K562 (cell line): Measurements from ENCODE around the gene PIN1. TPM values are rescaled to one million over a fixed set of nuclear protein-coding genes. Genes with fewer than 3 reads are reported as not detected.

Experiments
- HEY1 ChIP-seq: fragments of 250-450 bp; sonication (Bioruptor Pico); IDR thresholded peaks from 2 replicates; pipeline ENCODE4 v1.5.0; 2020; ENCODE audit warnings: mild to moderate bottlenecking, moderate library complexity, borderline replicate concordance
- PTRF ChIP-seq: fragments of 450-650 bp; IDR thresholded peaks from 2 replicates; pipeline ENCODE4 v1.6.1; 2016; ENCODE audit warnings: mild to moderate bottlenecking, missing genetic modification characterization, missing compliant biosample characterization
- SOX6 ChIP-seq: fragments of 450-650 bp; IDR thresholded peaks from 2 replicates; pipeline ENCODE4 v1.6.1; 2014; ENCODE audit warnings: mild to moderate bottlenecking
- ZNF174 ChIP-seq: fragments of 250-450 bp; sonication (Bioruptor Pico); IDR thresholded peaks from 2 replicates; pipeline ENCODE4 v1.4.0; 2020; ENCODE audit warnings: mild to moderate bottlenecking
- ZNF436 ChIP-seq: fragments of 250-450, 450-650 bp; sonication (Bioruptor Pico); formaldehyde crosslinking; IDR thresholded peaks from 2 replicates; pipeline ENCODE4 v1.7.0; 2020; ENCODE audit warnings: mild to moderate bottlenecking
- ZNF445 ChIP-seq: fragments of 250-450 bp; sonication (Bioruptor Pico); IDR thresholded peaks from 2 replicates; pipeline ENCODE4 v1.4.0; 2020; ENCODE audit warnings: low read depth, mild to moderate bottlenecking, moderate library complexity
- polyA plus RNA-seq, 8 experiments: library from polyadenylated mRNA; depleted of rRNA in 4 of 8; stranded (reverse) in 5 of 8; unstranded in 3 of 8; fragments of >200 nt; fragmentation: Nextera tagmentation in 2 of 8; fragmentation: Illumina TruSeq in 1 of 8; extraction: Ambion mirVana in 2 of 8; extraction: Trizol in 1 of 8; gene quantifications; 2 replicates each; pipeline versions ENCODE4 v1.2.1 to v1.2.3, GENCODE V29; 2011 to 2014; ENCODE audit warnings: inconsistent platforms in 1 of 8, missing spikeins in 1 of 8
- total RNA-seq, 7 experiments: library from RNA; depleted of rRNA in 6 of 7; stranded (reverse); fragments of >200 nt in 6 of 7; fragmentation: Illumina TruSeq in 2 of 7; extraction: Trizol in 2 of 7; gene quantifications; 2 replicates each; pipeline versions ENCODE4 v1.2.1 to v1.2.3, GENCODE V29; 2011 to 2021; ENCODE audit warnings: low replicate concordance in 1 of 7
- TF ChIP-seq, protein P1 (sequence below): fragments of 450-650 bp; formaldehyde crosslinking; conservative IDR thresholded peaks from 2 replicates; pipeline ENCODE4 v1.4.0; 2022; ENCODE audit warnings: mild to moderate bottlenecking, missing genetic modification characterization
- TF ChIP-seq, protein P2 (sequence below): fragments of 450-650 bp; IDR thresholded peaks from 2 replicates; pipeline ENCODE4 v1.7.0; 2016; ENCODE audit warnings: borderline replicate concordance
- TF ChIP-seq, protein P3 (sequence below): sonication (generic); formaldehyde crosslinking; IDR thresholded peaks from 2 replicates; pipeline ENCODE4 v1.4.0; 2020; ENCODE audit warnings: mild to moderate bottlenecking, missing genetic modification reagents
- TF ChIP-seq, protein P4 (sequence below): fragments of 450-650 bp; IDR thresholded peaks from 2 replicates; pipeline ENCODE4 v1.6.1; 2016; ENCODE audit warnings: missing biosample characterization, missing genetic modification characterization
- TF ChIP-seq, protein P5 (sequence below): fragments of 450-650 bp; formaldehyde crosslinking; IDR thresholded peaks from 2 replicates; pipeline ENCODE4 v1.4.0; 2020; ENCODE audit warnings: mild to moderate bottlenecking, moderate library complexity
- TF ChIP-seq, protein P6 (sequence below): sonication (generic); formaldehyde crosslinking; IDR thresholded peaks from 2 replicates; pipeline ENCODE4 v1.8.1; 2023; ENCODE audit warnings: mild to moderate bottlenecking, missing genetic modification reagents
- TF ChIP-seq, protein P7 (sequence below): fragments of 450-650 bp; conservative IDR thresholded peaks from 2 replicates; pipeline ENCODE4 v1.6.1; 2016; ENCODE audit warnings: missing genetic modification characterization, low read depth, mild to moderate bottlenecking, missing compliant biosample characterization, moderate library complexity

The PIN1 gene
- total and polyA plus RNA-seq, 9 of the 15 experiments (the other 6 are each of a cell fraction or from before 2014, with no cell fraction given) = 1.6 to 178 (median 42.5) TPM

DNA sequence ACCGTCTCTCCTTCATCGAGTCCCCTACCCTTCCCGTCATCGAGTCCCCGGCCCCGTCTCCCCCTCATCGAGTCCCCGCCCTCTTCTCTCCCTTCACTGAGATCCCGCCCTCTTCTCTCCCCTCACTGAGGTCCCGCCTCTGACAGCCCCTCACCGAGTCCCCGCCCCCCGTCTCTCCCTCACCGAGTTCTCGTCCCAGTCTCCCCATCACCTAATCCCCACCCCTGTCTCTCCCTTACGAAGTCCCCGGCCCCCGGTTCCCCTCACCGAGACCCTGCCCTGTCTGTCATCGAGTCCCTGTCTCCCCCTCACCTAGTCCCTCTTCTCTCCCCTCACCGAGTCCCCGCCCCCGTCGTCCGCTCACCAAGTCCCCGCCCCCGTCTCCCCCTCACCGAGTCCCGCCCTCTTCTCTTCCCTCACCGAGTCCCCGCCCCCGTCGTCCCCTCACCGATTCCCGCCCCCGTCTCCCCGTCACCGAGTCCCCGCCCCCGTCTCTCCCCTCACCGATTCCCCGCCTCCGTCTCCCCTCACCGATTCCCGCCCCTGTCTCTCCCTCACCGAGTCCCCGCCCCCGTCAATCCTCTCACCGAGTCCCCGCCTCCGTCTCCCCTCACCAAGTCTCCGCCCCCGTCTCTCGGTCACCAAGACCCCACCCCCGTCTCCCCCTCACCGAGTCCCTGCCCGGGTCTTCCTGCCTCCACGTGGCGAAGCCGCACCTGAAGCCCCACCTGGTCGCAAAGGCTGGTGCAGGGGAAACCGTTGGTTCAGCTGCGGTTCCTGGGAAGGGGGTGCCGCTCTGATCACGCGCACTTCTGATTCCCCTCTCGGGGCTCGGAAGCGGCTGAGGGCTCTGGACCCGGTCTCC is 42.7 kb upstream of the PIN1 start (continued):
- TF ChIP-seq, protein P1, sequence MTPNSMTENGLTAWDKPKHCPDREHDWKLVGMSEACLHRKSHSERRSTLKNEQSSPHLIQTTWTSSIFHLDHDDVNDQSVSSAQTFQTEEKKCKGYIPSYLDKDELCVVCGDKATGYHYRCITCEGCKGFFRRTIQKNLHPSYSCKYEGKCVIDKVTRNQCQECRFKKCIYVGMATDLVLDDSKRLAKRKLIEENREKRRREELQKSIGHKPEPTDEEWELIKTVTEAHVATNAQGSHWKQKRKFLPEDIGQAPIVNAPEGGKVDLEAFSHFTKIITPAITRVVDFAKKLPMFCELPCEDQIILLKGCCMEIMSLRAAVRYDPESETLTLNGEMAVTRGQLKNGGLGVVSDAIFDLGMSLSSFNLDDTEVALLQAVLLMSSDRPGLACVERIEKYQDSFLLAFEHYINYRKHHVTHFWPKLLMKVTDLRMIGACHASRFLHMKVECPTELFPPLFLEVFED (CRISPR knock-in tag) = no peak
- no peak for TF ChIP-seq HEY1 (CRISPR knock-in tag)
- no peak for TF ChIP-seq PTRF
- TF ChIP-seq ZNF445 (CRISPR knock-in tag) = no peak
- TF ChIP-seq ZNF174 (CRISPR knock-in tag) = no peak
- TF ChIP-seq, protein P2, sequence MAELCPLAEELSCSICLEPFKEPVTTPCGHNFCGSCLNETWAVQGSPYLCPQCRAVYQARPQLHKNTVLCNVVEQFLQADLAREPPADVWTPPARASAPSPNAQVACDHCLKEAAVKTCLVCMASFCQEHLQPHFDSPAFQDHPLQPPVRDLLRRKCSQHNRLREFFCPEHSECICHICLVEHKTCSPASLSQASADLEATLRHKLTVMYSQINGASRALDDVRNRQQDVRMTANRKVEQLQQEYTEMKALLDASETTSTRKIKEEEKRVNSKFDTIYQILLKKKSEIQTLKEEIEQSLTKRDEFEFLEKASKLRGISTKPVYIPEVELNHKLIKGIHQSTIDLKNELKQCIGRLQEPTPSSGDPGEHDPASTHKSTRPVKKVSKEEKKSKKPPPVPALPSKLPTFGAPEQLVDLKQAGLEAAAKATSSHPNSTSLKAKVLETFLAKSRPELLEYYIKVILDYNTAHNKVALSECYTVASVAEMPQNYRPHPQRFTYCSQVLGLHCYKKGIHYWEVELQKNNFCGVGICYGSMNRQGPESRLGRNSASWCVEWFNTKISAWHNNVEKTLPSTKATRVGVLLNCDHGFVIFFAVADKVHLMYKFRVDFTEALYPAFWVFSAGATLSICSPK = no peak
- no peak for TF ChIP-seq SOX6
- TF ChIP-seq, protein P3, sequence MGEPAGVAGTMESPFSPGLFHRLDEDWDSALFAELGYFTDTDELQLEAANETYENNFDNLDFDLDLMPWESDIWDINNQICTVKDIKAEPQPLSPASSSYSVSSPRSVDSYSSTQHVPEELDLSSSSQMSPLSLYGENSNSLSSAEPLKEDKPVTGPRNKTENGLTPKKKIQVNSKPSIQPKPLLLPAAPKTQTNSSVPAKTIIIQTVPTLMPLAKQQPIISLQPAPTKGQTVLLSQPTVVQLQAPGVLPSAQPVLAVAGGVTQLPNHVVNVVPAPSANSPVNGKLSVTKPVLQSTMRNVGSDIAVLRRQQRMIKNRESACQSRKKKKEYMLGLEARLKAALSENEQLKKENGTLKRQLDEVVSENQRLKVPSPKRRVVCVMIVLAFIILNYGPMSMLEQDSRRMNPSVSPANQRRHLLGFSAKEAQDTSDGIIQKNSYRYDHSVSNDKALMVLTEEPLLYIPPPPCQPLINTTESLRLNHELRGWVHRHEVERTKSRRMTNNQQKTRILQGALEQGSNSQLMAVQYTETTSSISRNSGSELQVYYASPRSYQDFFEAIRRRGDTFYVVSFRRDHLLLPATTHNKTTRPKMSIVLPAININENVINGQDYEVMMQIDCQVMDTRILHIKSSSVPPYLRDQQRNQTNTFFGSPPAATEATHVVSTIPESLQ = no peak
- TF ChIP-seq, protein P4, sequence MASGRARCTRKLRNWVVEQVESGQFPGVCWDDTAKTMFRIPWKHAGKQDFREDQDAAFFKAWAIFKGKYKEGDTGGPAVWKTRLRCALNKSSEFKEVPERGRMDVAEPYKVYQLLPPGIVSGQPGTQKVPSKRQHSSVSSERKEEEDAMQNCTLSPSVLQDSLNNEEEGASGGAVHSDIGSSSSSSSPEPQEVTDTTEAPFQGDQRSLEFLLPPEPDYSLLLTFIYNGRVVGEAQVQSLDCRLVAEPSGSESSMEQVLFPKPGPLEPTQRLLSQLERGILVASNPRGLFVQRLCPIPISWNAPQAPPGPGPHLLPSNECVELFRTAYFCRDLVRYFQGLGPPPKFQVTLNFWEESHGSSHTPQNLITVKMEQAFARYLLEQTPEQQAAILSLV = no peak
- TF ChIP-seq, protein P5, sequence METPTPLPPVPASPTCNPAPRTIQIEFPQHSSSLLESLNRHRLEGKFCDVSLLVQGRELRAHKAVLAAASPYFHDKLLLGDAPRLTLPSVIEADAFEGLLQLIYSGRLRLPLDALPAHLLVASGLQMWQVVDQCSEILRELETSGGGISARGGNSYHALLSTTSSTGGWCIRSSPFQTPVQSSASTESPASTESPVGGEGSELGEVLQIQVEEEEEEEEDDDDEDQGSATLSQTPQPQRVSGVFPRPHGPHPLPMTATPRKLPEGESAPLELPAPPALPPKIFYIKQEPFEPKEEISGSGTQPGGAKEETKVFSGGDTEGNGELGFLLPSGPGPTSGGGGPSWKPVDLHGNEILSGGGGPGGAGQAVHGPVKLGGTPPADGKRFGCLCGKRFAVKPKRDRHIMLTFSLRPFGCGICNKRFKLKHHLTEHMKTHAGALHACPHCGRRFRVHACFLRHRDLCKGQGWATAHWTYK (CRISPR knock-in tag) = no peak
- no peak for TF ChIP-seq ZNF436
- TF ChIP-seq, protein P6, sequence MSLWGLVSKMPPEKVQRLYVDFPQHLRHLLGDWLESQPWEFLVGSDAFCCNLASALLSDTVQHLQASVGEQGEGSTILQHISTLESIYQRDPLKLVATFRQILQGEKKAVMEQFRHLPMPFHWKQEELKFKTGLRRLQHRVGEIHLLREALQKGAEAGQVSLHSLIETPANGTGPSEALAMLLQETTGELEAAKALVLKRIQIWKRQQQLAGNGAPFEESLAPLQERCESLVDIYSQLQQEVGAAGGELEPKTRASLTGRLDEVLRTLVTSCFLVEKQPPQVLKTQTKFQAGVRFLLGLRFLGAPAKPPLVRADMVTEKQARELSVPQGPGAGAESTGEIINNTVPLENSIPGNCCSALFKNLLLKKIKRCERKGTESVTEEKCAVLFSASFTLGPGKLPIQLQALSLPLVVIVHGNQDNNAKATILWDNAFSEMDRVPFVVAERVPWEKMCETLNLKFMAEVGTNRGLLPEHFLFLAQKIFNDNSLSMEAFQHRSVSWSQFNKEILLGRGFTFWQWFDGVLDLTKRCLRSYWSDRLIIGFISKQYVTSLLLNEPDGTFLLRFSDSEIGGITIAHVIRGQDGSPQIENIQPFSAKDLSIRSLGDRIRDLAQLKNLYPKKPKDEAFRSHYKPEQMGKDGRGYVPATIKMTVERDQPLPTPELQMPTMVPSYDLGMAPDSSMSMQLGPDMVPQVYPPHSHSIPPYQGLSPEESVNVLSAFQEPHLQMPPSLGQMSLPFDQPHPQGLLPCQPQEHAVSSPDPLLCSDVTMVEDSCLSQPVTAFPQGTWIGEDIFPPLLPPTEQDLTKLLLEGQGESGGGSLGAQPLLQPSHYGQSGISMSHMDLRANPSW = no peak
- TF ChIP-seq, protein P7, sequence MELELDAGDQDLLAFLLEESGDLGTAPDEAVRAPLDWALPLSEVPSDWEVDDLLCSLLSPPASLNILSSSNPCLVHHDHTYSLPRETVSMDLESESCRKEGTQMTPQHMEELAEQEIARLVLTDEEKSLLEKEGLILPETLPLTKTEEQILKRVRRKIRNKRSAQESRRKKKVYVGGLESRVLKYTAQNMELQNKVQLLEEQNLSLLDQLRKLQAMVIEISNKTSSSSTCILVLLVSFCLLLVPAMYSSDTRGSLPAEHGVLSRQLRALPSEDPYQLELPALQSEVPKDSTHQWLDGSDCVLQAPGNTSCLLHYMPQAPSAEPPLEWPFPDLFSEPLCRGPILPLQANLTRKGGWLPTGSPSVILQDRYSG (tag) = no peak
